A172 (cell line): ENCODE results near the gene OCA2. TPM values are rescaled to one million over a fixed set of nuclear protein-coding genes. Genes with fewer than 3 reads are reported as not detected.
"Not testable (repeated sequence)": the region's sequence is repeated elsewhere in the genome, so short reads cannot be mapped to it uniquely, and the experiment has no call there.

ENCODE experiments used
- DNase-seq: peaks from one replicate; pipeline ENCODE4 v3.0.0-alpha.2; 2015; ENCODE audit warnings: low spot score
- total RNA-seq: library from RNA; depleted of rRNA; stranded (reverse); fragments of >200 nt; shearing (Covaris generic); gene quantifications from 2 replicates; pipeline ENCODE4 v1.2.3, GENCODE V29; 2014

The OCA2 gene
- total RNA-seq, 1 experiment from 2014 or later = not detected

DNA sequence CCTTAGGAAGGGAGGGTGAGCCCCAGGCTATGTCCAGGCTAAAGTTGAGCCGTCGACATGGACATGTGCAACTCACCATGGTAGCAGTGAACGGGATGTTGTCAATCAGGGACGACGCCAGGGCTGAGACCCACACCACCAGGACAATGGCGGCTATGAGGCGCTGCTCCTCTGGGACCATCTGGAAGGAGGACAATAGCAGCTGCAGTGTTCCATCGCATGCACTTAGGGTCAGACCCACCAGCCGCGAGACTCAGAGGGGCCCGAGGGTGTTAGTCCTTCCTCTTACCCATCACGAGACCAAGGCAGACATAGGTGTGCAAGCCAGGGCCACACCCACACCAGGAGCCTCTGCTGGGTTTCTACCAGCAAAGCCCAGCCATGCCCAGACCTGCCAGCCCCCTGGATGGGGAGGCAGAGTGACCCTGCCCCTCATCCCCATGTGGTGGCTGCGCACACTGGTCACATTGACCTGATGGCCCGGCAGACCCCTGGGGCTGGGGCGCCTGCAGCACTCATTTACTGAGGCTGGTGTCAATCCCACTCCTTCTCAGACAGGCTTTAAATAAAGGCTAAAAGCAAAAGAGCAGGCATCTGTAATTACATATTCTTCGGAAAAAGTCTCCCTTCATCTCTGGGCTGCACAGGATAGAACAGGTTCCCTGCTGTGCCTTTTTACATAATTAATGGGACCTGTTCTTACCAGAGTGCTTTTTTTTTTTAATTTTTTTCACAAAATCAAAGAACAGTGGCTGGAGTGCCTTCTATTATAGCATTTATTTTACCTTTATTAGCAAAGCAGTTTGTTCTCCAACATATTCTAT is 227.8 kb downstream of the OCA2 start:
- no peak for DNase-seq

DNA sequence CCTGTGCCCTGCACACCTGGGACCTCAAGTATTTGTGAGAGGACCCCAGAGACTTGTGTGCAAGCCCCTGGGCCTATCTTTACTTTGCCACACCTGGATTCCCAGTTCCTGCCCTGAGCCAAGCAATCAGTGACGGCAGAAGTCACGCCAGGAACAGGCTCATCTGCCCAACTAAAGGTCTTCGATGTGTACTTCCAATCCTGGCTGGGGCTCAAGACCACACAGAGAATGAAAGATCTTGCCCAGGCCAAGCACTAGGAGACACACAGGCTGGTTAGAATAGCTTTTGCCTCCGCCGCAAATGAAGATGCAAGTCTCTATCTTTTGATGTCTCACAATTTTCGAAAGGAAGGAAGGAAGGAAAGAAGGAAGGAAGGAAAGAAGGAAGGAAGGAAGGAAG is 228.8 kb downstream of the OCA2 start:
- DNase-seq = no peak

DNA sequence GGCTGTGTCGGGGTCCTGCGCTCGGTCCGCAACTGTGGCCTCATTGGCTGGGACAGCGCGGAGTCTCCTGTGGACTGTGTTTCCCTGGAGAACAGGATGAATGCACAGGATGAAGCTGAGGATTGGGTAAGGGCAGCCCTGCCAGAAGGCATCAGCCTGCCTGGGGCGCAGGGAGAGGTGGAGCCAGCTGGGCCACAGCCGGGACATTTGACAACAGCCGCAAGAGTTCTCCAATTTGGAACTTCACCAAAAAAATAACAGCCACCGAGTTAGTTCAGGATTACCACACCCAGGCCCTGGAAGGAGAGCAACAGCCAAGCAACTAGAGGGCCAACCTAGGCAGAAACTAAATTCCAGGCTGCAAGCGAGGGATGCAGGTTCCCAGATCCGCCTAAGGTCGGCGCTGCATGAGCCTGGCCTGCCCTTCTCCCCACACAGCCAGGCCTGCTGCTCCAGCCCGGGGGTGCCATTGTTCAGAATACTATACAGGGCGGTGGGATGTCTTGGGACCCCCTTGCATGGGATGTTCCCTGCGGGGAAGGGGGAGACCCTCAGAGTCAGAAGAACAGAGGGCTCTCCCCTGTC is 229.3 kb downstream of the OCA2 start:
- DNase-seq = no peak

DNA sequence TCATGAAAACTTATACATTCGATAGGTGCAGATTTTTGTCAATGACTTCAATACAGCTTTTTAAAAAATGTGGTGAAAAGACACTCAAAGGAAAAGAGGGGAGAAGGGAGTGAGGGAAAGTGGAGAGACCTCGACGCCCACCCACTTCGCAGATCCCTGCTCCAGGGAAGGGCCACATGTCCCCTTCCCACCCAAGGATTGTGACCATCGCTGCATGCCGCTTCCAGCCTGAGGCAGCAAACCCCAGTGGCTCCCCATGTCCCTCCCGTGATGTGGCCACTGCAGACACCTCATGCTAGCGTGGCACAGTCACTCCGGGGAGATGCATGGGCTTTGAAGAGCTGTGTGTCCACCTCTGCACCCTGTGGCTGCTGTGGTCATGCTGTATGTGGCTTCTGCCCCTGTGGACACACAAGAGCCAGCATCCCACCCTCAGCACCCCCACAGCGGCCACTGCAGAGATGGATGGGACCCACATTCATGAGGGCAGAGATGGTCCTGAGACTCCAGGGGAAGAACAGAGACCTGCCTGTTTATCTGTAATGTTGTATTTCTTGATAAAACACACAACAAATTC is 230.2 kb downstream of the OCA2 start:
- DNase-seq = no peak

DNA sequence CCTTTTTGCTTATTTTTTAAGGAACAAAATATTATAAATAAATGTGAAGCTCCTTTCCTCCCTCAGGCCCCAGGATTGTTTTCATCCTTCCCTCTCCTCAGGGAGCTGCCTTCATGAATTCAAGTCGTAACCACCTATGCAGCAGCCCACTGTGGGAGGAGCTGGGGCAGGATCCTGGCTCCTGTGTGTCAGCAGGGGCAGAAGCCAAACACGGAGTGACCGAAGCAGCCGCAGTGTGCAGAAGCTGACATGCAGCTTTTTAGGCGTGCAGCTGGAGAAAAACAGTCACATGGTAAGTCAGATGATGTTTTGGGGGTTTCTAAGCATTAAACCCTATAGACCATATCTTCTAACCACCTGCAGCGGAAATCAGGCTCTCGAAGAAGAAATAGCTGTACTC is 231.3 kb downstream of the OCA2 start:
- no peak for DNase-seq

DNA sequence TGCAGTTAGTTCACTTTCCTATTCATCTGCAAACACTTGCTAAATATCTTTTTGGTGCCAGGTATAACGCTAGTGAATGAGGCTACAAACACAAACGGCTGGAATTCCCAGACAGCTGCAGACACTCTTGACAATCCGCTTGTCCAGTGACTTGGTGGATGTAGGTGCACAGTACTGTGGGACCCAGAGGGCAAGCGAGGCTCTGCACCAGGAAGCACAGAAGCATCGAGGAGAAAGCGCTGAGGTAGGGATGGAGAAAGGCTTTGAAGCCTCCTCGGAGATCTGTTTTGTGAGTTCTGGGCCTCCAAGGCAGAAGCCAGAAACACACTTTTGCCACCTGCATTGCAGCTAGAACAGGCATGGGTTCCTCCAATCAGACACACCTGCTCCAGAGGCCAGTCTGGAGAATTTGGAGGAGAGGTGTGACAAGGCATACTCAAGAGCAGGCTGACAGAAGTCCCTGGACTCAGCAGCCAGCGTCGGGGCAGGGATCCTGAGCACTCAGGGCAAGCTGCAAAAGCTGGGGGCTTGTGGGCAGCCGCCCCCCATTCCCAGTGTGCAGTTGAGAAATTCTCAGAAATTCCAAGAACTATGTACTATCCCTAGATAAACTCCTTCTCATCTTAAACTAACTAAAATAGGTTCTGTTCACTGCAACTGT is 232.5 kb downstream of the OCA2 start:
- DNase-seq = no peak

DNA sequence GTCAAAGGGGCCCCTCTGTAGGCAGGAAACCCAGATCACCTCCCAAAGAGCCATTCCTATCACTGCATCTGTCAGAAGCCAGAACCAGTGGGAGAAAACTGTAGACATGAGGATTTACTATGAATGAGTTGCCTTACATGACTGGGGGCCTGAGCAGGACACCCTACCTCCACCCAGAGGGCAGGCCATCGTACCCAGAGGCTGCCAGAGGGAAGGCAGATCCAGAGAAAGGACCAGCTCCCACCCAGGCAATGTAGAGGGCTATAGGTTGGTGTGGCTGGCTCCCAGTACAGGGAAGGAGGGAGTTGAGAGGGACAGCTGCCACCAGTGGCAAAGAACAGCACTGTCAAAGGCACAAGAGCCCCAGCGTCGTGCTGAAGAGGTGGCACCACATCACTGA is 233.2 kb downstream of the OCA2 start:
- DNase-seq = no peak

DNA sequence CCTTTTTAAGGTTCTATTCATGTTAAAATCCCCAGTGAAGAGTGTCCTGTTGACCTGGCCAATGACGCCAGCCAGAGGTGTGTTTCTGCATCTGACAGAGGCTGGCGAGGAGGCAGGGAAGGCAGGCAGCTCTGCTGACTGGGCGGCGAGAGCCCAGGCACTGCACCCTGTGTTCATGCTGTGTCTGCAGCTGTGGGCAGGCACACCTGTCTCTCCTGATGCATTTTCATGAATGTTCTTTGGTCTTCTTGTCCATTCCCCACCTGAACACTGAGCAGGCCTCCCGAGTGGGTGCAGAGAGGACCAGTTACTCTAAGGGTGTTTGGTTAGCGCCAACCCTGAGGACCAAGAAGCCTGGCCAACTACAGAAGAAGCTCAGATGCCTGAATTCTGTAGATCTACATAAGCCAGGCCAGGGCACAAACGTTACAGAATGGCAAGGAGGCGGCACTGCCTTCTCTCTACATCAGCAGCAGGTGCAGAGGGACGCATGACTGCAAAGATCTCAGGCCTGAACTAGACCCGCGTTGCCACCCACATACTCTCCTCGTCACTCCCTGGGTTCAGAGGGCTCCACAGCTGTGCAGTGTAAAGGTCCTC is 233.7 kb downstream of the OCA2 start:
- no peak for DNase-seq

DNA sequence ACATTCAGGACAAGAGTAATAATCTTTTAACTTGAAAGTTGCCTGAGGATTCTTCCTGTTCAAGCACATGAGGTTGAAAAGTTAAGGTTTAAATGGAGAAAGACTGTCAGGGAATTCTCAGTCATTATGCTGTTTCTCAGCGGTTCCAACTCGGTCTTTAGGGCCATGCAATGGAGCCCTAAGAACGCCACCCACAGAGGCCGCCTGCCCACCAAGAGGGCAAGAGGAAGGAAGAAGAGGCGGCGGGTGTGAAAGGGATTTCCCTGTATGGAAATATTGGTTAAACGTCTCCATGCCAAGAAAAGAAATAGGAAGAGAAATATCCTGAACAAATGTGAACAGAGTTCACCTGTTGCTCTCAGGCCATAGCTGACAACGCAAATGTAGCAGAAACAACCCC is 234.4 kb downstream of the OCA2 start:
- DNase-seq = no peak

DNA sequence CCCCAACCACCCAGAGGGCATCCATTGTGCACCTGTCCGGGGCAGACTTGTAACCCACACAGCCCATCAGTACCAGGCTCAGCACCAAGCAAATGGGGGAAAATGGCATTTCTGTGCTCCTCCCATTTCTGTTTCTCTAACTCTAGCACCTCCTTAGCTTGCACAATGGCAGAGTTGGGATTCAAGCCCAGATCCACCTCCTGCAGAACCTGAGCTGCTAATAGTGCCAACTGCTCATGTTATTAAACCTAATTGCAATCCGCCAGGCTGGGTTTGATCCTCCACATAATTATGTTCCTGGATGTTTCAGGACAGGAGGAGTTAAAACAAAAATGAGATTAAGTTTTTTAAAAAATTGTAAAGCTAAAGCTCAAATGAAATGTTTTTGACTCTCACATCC is 235.0 kb downstream of the OCA2 start:
- DNase-seq = no peak

DNA sequence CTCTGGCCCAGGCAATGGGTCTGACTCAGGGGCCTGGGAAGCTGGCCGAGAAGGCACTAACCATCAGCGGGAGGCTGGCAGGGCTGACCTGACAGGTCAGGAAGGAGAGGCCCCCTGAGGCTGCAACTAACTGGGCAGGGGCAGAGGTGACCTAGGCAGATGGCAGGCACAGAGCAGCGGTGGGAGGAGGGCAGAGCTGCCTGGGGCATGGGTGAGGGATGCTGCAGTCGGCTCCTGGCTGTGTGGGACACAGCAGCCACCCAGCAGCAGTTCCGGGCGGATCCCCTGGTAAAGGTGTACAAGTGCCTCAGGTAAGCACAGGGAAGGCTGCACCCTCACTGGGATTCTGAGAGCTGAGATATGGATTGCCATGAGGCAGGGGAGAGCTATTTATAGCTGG is 236.1 kb downstream of the OCA2 start:
- no peak for DNase-seq

DNA sequence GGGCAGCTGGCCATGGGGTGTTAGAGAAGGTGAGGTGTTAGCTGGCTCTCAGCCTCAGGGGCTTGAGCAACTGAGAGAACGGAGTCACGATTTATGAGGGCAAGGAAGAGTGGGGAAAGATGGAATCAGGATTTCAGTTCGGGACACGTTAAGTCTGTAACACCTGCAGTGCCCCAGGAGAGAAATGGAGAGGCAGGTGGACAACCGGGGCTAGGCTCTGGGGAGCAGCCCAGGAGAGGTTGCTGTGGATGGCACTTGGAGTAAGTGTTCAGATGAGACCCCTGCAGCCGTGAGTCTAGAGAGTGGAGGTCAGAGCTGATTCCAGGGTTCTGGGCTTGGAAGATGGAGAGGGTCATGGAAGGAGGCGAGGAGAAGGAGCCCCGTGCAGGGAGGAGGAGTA is 237.9 kb downstream of the OCA2 start:
- DNase-seq = no peak

DNA sequence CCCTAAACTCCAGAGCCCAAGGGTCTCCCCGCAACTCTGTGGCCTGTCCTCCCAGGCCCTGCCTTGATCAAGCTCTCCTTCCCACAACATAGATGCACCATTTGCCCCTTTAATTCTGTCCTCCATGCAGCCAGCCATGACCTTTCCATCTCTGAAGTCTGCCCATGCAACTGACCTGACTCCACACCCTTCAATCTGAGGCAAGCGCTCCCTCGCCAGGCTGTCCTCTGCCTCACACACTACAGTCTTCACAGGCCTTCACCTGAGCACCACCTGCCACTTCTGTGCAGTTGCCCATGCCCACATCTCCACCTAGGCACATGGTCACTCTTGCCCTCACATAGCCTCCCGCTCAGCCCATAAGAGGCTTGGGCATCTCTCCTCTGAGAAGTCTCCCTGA is 244.0 kb downstream of the OCA2 start:
- no peak for DNase-seq

DNA sequence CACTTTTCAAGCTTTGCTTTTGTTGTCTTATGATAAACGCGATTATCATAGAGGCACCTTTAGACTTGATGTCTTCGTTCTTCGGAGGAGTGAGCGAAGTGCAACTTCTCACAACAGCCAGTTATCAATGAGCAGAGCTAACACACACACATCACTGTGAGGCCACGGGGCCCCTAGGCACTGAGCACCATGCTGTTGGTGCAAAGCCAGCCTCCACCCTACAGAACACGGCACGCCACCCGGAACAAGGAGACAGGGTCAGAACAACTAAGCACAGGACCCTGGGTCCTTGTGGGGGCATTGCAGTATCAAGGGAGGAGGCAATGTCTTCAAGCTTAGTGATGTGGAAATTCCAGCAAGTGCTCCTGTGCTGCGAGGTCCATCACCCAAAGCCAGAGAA is 244.5 kb downstream of the OCA2 start:
- no peak for DNase-seq

DNA sequence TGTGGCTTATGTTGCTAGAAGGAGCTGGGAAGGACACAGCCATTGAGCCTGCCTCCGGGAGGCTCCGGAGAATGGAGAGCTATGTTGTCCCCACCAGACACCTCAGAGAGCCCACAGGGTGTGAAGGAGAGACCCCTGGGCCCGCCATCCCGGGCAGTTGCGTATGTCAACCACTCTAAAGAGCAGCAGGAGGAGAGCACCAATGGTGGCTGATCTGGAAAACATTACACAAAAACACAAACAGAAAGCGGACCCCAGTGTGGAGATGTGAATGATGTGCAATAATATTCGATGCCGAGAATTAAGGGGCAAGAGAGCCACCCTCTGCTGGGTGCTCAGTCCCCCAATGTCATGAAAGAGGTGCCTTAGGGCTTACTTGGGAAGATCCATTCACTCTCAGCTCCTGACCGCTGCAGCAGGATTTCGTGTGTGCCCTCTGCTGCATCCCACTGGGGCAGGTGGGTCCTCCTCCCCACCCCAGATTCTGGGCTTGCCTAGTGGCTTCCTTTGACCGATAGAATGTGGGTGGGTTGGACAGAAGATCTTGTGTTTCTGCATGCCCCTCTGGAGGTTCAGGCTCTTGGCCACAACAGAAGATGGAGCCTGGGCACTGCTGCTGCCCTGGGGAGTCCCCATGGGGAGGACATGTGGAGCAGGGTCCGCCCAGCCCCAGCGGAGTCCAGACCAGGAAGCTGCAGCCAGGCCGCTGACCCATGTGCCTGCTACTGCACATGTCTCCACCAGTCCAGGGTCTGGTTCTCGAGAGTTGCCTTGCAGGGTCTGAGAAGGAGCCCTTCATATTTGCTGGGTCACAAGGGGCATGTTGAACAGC is 245.3 kb downstream of the OCA2 start:
- no peak for DNase-seq

DNA sequence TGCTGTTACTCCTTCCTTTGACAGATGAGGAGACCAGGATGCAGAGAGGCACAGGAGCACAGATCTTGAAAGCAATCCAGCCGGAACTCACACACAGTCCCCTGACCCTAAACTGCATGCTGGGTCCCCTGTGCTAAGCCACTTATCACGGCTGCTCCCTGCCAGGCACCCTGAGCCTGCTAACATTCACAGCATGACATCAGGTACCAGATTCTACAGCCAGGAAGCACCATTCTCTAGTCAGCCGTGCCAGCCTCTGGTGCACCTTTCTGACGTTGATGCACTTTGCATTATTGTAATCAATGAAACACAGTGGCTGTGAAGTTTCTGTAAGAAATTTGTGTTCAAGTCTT is 247.3 kb downstream of the OCA2 start:
- DNase-seq = no peak

DNA sequence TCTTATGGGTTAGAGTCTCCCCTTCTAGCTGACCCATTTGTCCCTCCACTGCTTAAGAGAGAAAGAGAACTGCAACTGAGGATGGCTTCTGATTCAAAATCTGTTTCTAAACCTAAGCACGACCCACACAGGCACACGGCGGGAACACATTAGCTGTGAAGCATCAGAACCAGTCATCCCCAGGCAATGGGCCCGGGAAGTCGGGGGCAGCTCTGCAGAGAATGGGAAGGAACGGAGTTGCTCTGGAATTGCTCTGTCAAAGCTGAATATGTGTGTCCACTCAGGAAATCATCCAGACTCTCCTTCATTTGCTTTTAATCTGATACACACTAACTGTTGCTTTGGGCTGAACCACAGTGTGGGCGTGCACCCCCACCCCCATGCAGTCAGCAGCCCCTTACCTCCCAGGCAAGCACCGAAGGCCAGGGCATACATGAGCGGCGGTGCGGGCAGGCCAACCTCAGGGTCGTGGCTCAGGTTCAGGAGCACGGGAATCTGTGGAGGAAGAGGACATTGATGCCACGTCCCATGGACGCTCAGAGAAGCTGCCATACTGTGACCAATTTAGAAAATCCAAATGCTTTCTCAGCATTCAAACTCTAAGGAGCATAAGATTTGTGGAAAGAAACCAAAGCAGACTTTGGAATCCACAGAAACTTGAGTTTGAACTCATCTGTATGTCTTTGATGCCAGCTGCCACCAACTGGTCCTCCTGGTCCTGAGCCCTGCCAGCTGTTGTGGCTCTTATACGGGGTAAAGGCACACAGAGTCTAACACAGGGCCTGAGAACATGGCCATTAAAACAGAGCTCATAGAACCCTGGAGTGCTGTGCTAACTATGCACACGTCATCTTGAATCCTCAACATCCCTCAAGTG is 247.9 kb downstream of the OCA2 start:
- no peak for DNase-seq

DNA sequence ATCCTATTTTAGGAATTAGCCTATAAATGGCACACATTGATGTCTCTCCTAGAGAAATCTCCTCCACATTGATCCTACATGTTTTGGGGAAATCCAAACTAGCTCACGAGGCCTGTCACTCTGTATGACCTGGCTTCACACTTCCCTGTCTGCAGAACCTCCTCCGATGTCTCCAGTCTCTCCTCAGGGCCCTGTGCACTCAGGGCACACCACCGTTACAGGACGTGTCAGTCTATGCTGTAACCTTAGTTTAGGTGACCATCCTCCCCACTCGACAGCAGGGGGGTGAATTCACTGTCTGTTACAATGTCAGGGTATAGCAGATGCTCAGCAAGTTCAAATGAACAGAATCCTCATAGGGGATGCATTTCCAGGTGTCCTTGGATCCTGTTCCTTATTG is 249.1 kb downstream of the OCA2 start:
- no peak for DNase-seq

DNA sequence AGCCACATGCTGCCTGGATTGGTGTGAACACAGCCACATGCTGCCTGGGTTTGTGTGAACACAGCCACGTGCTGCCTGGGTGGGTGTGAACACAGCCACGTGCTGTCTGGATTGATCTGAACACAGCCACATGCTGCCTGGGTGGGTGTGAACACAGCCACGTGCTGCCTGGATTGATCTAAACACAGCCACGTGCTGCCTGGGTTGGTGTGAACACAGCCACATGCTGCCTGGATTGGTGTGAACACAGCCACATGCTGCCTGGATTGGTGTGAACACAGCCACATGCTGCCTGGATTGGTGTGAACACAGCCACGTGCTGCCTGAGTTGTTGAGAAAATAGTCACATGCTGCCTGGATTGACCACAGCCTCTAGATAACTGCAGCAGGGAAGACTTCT is 250.2 kb downstream of the OCA2 start:
- not testable (repeated sequence) for DNase-seq
